SK-N-MC (cell line): ENCODE measurements around the gene TCF7L2.

Experiments used
- EZH2 ChIP-seq: fragments of 200-600 bp; sonication (generic); IDR thresholded peaks from one replicate; pipeline ENCODE4 v1.6.1; 2017; ENCODE audit warnings: antibody characterized with exemption
- POLR2AphosphoS5 ChIP-seq: IDR thresholded peaks from 2 replicates; pipeline ENCODE4 v1.6.1; 2012; ENCODE audit warnings: mild to moderate bottlenecking, low read depth, low read length, borderline replicate concordance

DNA sequence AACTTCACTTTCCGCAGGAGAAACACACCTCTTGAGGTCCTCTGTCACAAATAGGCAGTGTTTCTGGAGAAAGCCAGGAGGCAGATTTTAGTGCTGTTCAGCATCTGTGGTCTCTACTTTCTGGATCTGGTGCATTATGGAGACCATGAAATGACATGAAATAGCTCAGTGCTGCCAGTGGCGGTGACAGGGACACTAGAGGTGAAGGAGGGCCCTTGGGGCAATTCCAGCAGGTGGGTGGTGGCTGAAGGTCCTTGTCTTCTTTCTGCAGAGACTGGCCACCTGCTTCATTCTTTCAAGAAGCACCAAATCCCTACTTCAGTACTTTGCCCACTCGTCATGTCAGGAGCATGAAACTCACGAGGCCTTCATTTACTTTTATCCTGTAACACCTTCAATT, 135.7 kb downstream of the TCF7L2 start:
- TF ChIP-seq POLR2AphosphoS5 (no peak), EZH2 (no peak)
